K562 (cell line): Measurements from ENCODE around the gene DNASE1L1. TPM values are rescaled to one million over a fixed set of nuclear protein-coding genes. Genes with fewer than 3 reads are reported as not detected.

ENCODE experiments used
- ATF1 ChIP-seq, 2 experiments: fragments of 450-650 bp in 1 of 2; IDR thresholded peaks; 2 replicates each; pipeline ENCODE4 v1.6.1; 2016; ENCODE audit warnings: missing compliant biosample characterization in 1 of 2, missing genetic modification characterization in 1 of 2
- HCFC1 ChIP-seq: IDR thresholded peaks from 2 replicates; pipeline ENCODE4 v1.6.1; 2012; ENCODE audit warnings: low read depth, low read length, improper control_type of control experiment
- JUNB ChIP-seq: fragments of 450-650 bp; formaldehyde crosslinking; conservative IDR thresholded peaks from 2 replicates; pipeline ENCODE4 v1.4.0; 2020; ENCODE audit warnings: mild to moderate bottlenecking
- NFXL1 ChIP-seq: fragments of 450-650 bp; formaldehyde crosslinking; IDR thresholded peaks from 2 replicates; pipeline ENCODE4 v1.4.0; 2021; ENCODE audit warnings: mild to moderate bottlenecking
- PCBP1 ChIP-seq: fragments of 200-400 bp; formaldehyde crosslinking; IDR thresholded peaks from 2 replicates; pipeline ENCODE4 v1.6.1; 2018; ENCODE audit warnings: mild to moderate bottlenecking, low read depth, low read length; ENCODE audit not compliant: poor library complexity, severe bottlenecking
- POLR2G ChIP-seq: fragments of 200-400 bp; formaldehyde crosslinking; IDR thresholded peaks from 2 replicates; pipeline ENCODE4 v1.6.1; 2017; ENCODE audit warnings: low read depth, mild to moderate bottlenecking, antibody characterized with exemption, low read length, moderate library complexity
- ZBTB8A ChIP-seq: fragments of 450-650 bp; IDR thresholded peaks from 2 replicates; pipeline ENCODE4 v1.6.1; 2018; ENCODE audit warnings: mild to moderate bottlenecking, moderate library complexity; ENCODE audit not compliant: partially characterized antibody
- ZNF184 ChIP-seq: sonication (generic); formaldehyde crosslinking; IDR thresholded peaks from 2 replicates; pipeline ENCODE4 v1.5.0; 2020; ENCODE audit warnings: missing genetic modification reagents
- ZNF316 ChIP-seq: fragments of 450-650 bp; IDR thresholded peaks from 2 replicates; pipeline ENCODE4 v1.6.1; 2016
- polyA plus RNA-seq, 8 experiments: library from polyadenylated mRNA; depleted of rRNA in 4 of 8; stranded (reverse) in 5 of 8; unstranded in 3 of 8; fragments of >200 nt; fragmentation: Nextera tagmentation in 2 of 8; fragmentation: Illumina TruSeq in 1 of 8; extraction: Ambion mirVana in 2 of 8; extraction: Trizol in 1 of 8; gene quantifications; 2 replicates each; pipeline versions ENCODE4 v1.2.1 to v1.2.3, GENCODE V29; 2011 to 2014; ENCODE audit warnings: inconsistent platforms in 1 of 8, missing spikeins in 1 of 8
- total RNA-seq, 7 experiments: library from RNA; depleted of rRNA in 6 of 7; stranded (reverse); fragments of >200 nt in 6 of 7; fragmentation: Illumina TruSeq in 2 of 7; extraction: Trizol in 2 of 7; gene quantifications; 2 replicates each; pipeline versions ENCODE4 v1.2.1 to v1.2.3, GENCODE V29; 2011 to 2021; ENCODE audit warnings: low replicate concordance in 1 of 7
- TF ChIP-seq, protein P1 (sequence below): sonication (generic); formaldehyde crosslinking; IDR thresholded peaks from 2 replicates; pipeline ENCODE4 v1.8.1; 2023; ENCODE audit warnings: missing genetic modification reagents, mild to moderate bottlenecking, borderline replicate concordance
- TF ChIP-seq, protein P2 (sequence below): sonication (generic); formaldehyde crosslinking; IDR thresholded peaks from 2 replicates; pipeline ENCODE4 v1.8.0; 2022; ENCODE audit warnings: mild to moderate bottlenecking, missing genetic modification reagents
- TF ChIP-seq, protein P3 (sequence below): fragments of 450-650 bp; IDR thresholded peaks from 2 replicates; pipeline ENCODE4 v1.6.1; 2017; ENCODE audit warnings: antibody characterized with exemption, mild to moderate bottlenecking
- TF ChIP-seq, protein P4 (sequence below), 2 experiments: IDR thresholded peaks; 2 replicates each; pipeline ENCODE4 v1.6.1; 2012; ENCODE audit warnings: improper control_type of control experiment in 2 of 2, low read depth in 2 of 2, low read length in 2 of 2, borderline replicate concordance in 1 of 2

DNASE1L1 gene
- total and polyA plus RNA-seq, 9 of the 15 experiments (the other 6 are each of a cell fraction or from before 2014, with no cell fraction given), result 0.73 to 12.6 (median 7.9) TPM

DNA sequence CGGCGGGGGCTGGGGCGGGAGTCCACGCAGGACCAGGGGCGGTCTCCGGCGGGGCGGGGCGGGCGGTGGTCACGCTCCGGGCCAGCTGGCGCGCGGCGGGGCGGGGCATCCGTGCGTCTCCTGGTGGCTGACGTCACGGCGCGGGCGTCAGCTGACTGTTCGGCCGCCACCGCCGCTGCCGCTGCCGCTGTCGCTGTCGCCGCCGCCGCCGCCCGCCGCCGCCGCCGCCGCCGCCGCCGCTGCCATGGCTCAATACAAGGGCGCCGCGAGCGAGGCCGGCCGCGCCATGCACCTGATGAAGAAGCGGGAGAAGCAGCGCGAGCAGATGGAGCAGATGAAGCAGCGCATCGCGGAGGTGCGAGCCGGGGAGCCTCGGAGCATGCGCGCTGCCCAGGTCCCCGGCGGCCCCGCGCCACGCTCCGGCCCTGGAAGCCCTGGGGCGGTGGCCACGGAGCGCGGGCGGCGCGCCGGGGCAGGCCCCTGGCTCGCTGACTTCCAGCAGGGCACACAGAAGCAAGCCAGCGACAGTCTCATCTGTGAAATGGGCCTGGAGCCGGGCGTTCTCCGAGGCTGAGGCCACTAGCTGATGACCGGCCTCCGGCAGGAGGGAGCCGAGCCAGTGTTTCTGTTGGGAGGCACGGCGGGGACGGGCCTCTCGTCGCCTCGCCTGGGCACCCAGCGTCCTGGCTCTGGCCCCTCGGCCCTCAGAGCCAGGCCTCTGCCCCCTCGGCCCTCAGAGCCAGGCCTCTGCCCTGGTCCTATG is 35.1 kb upstream of the DNASE1L1 start, which contains the start of gene FAM50A (continued):
- TF ChIP-seq, protein P1, sequence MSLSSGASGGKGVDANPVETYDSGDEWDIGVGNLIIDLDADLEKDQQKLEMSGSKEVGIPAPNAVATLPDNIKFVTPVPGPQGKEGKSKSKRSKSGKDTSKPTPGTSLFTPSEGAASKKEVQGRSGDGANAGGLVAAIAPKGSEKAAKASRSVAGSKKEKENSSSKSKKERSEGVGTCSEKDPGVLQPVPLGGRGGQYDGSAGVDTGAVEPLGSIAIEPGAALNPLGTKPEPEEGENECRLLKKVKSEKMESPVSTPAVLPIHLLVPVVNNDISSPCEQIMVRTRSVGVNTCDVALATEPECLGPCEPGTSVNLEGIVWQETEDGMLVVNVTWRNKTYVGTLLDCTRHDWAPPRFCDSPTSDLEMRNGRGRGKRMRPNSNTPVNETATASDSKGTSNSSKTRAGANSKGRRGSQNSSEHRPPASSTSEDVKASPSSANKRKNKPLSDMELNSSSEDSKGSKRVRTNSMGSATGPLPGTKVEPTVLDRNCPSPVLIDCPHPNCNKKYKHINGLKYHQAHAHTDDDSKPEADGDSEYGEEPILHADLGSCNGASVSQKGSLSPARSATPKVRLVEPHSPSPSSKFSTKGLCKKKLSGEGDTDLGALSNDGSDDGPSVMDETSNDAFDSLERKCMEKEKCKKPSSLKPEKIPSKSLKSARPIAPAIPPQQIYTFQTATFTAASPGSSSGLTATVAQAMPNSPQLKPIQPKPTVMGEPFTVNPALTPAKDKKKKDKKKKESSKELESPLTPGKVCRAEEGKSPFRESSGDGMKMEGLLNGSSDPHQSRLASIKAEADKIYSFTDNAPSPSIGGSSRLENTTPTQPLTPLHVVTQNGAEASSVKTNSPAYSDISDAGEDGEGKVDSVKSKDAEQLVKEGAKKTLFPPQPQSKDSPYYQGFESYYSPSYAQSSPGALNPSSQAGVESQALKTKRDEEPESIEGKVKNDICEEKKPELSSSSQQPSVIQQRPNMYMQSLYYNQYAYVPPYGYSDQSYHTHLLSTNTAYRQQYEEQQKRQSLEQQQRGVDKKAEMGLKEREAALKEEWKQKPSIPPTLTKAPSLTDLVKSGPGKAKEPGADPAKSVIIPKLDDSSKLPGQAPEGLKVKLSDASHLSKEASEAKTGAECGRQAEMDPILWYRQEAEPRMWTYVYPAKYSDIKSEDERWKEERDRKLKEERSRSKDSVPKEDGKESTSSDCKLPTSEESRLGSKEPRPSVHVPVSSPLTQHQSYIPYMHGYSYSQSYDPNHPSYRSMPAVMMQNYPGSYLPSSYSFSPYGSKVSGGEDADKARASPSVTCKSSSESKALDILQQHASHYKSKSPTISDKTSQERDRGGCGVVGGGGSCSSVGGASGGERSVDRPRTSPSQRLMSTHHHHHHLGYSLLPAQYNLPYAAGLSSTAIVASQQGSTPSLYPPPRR (CRISPR knock-in tag), result no peak
- no peak for TF ChIP-seq JUNB
- no peak for TF ChIP-seq ATF1 (CRISPR knock-in tag; IDR thresholded peaks at IDR 0.05)
- no peak for TF ChIP-seq ATF1 (tag; IDR thresholded peaks at IDR 0.05)
- no peak for TF ChIP-seq NFXL1
- no peak for TF ChIP-seq PCBP1
- TF ChIP-seq, protein P2, sequence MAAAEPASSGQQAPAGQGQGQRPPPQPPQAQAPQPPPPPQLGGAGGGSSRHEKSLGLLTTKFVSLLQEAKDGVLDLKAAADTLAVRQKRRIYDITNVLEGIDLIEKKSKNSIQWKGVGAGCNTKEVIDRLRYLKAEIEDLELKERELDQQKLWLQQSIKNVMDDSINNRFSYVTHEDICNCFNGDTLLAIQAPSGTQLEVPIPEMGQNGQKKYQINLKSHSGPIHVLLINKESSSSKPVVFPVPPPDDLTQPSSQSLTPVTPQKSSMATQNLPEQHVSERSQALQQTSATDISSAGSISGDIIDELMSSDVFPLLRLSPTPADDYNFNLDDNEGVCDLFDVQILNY (CRISPR knock-in tag), result no peak
- TF ChIP-seq, protein P3, sequence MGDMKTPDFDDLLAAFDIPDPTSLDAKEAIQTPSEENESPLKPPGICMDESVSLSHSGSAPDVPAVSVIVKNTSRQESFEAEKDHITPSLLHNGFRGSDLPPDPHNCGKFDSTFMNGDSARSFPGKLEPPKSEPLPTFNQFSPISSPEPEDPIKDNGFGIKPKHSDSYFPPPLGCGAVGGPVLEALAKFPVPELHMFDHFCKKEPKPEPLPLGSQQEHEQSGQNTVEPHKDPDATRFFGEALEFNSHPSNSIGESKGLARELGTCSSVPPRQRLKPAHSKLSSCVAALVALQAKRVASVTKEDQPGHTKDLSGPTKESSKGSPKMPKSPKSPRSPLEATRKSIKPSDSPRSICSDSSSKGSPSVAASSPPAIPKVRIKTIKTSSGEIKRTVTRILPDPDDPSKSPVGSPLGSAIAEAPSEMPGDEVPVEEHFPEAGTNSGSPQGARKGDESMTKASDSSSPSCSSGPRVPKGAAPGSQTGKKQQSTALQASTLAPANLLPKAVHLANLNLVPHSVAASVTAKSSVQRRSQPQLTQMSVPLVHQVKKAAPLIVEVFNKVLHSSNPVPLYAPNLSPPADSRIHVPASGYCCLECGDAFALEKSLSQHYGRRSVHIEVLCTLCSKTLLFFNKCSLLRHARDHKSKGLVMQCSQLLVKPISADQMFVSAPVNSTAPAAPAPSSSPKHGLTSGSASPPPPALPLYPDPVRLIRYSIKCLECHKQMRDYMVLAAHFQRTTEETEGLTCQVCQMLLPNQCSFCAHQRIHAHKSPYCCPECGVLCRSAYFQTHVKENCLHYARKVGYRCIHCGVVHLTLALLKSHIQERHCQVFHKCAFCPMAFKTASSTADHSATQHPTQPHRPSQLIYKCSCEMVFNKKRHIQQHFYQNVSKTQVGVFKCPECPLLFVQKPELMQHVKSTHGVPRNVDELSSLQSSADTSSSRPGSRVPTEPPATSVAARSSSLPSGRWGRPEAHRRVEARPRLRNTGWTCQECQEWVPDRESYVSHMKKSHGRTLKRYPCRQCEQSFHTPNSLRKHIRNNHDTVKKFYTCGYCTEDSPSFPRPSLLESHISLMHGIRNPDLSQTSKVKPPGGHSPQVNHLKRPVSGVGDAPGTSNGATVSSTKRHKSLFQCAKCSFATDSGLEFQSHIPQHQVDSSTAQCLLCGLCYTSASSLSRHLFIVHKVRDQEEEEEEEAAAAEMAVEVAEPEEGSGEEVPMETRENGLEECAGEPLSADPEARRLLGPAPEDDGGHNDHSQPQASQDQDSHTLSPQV, result peak; percentile 64
- TF ChIP-seq ZNF316, result no peak
- peak; percentile 71 for TF ChIP-seq POLR2G
- TF ChIP-seq, protein P4, sequence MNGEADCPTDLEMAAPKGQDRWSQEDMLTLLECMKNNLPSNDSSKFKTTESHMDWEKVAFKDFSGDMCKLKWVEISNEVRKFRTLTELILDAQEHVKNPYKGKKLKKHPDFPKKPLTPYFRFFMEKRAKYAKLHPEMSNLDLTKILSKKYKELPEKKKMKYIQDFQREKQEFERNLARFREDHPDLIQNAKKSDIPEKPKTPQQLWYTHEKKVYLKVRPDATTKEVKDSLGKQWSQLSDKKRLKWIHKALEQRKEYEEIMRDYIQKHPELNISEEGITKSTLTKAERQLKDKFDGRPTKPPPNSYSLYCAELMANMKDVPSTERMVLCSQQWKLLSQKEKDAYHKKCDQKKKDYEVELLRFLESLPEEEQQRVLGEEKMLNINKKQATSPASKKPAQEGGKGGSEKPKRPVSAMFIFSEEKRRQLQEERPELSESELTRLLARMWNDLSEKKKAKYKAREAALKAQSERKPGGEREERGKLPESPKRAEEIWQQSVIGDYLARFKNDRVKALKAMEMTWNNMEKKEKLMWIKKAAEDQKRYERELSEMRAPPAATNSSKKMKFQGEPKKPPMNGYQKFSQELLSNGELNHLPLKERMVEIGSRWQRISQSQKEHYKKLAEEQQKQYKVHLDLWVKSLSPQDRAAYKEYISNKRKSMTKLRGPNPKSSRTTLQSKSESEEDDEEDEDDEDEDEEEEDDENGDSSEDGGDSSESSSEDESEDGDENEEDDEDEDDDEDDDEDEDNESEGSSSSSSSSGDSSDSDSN (IDR thresholded peaks at IDR 0.05; ENCODE audit: borderline replicate concordance in 1 of 2, low read depth in 2 of 2, low read length in 2 of 2), result peak in 1 of 2 experiments; percentile 50; a peak in 1 of 4 replicates
- TF ChIP-seq HCFC1, result no peak
- no peak for TF ChIP-seq ZBTB8A
- no peak for TF ChIP-seq ZNF184 (CRISPR knock-in tag)
